CD14-positive monocyte (primary cell): ENCODE data around the gene TRAM2. TPM values are rescaled to one million over a fixed set of nuclear protein-coding genes. Genes with fewer than 3 reads are reported as not detected.

Source experiments
- DNase-seq, 3 donors: peaks; one replicate each; pipeline ENCODE4 v3.0.0-alpha.2; 2011 to 2022
- H2AFZ ChIP-seq: 2 replicates; pipeline ENCODE4 v1.6.0; 2012; ENCODE audit warnings: mild to moderate bottlenecking, low read depth, low read length, inconsistent platforms; ENCODE audit not compliant: insufficient read depth, poor library complexity, severe bottlenecking
- H3K27ac ChIP-seq, 2 donors: 1 replicate in 1 of 2; 2 replicates in 1 of 2; pipeline ENCODE4 v1.5.1; 2012 to 2013; ENCODE audit warnings: low read length in 2 of 2, control low read depth in 1 of 2, inconsistent platforms in 1 of 2, low read depth in 1 of 2, mild to moderate bottlenecking in 1 of 2
- H3K27me3 ChIP-seq, 2 donors: one replicate each; pipeline versions ENCODE4 v1.6.0 to v1.6.1; 2011 to 2013; ENCODE audit warnings: low read length in 2 of 2; ENCODE audit not compliant: control insufficient read depth in 2 of 2, insufficient read depth in 2 of 2
- H3K36me3 ChIP-seq, 2 donors: replicated peaks in 1 of 2; 1 replicate in 1 of 2; 2 replicates in 1 of 2; pipeline versions ENCODE4 v1.5.1 to v1.6.1; 2012 to 2013; ENCODE audit warnings: low read length in 2 of 2, control low read depth in 1 of 2, inconsistent platforms in 1 of 2, mild to moderate bottlenecking in 1 of 2; ENCODE audit not compliant: insufficient read depth in 2 of 2, control insufficient read depth in 1 of 2
- H3K4me1 ChIP-seq, 2 donors: 1 replicate in 1 of 2; 2 replicates in 1 of 2; pipeline versions ENCODE4 v1.5.1 to v1.6.1; 2012 to 2013; ENCODE audit warnings: low read length in 2 of 2, control low read depth in 1 of 2, inconsistent platforms in 1 of 2, mild to moderate bottlenecking in 1 of 2, moderate library complexity in 1 of 2; ENCODE audit not compliant: insufficient read depth in 2 of 2, control insufficient read depth in 1 of 2
- H3K4me2 ChIP-seq: replicated peaks from 2 replicates; pipeline ENCODE3; 2012; ENCODE audit warnings: low read length, moderate library complexity, mild to moderate bottlenecking; ENCODE audit not compliant: poor library complexity, severe bottlenecking; ENCODE audit errors: extremely low read depth
- H3K4me3 ChIP-seq, 3 experiments: fragments of 200-600 bp in 1 of 3; sonication (generic) in 1 of 3; replicated peaks in 1 of 3; 1 replicate in 2 of 3; 2 replicates in 1 of 3; pipeline ENCODE4 v1.5.1; 2011 to 2013; ENCODE audit warnings: low read length in 3 of 3, mild to moderate bottlenecking in 3 of 3, control low read depth in 2 of 3, low read depth in 2 of 3, inconsistent platforms in 1 of 3, moderate library complexity in 1 of 3
- H3K79me2 ChIP-seq: 2 replicates; pipeline ENCODE4 v1.6.0; 2012; ENCODE audit warnings: mild to moderate bottlenecking, control low read depth, inconsistent platforms, low read length, moderate library complexity; ENCODE audit not compliant: insufficient read depth
- H3K9ac ChIP-seq: 2 replicates; pipeline ENCODE4 v1.6.0; 2017; ENCODE audit warnings: low read length, mild to moderate bottlenecking; ENCODE audit not compliant: insufficient read depth, poor library complexity, severe bottlenecking
- H3K9me3 ChIP-seq, 2 donors: replicated peaks in 1 of 2; 1 replicate in 1 of 2; 2 replicates in 1 of 2; pipeline versions ENCODE4 v1.5.1 to v1.6.1; 2012 to 2013; ENCODE audit warnings: low read length in 2 of 2, control low read depth in 1 of 2; ENCODE audit not compliant: control insufficient read depth in 1 of 2, insufficient read depth in 1 of 2
- H4K20me1 ChIP-seq: 2 replicates; pipeline ENCODE4 v1.6.0; 2012; ENCODE audit warnings: mild to moderate bottlenecking, low read length, control low read depth, moderate library complexity; ENCODE audit not compliant: insufficient read depth
- H3K27ac Mint-ChIP-seq, 7 donors: one replicate each; pipeline ENCODE4 v1.8.0; 2020; ENCODE audit warnings: mild to moderate bottlenecking in 7 of 7, mixed read lengths in 7 of 7, moderate library complexity in 6 of 7, inconsistent platforms in 2 of 7
- H3K27me3 Mint-ChIP-seq, 3 donors: one replicate each; pipeline ENCODE4 v1.8.0; 2021 to 2022; ENCODE audit warnings: low read depth in 3 of 3, mild to moderate bottlenecking in 3 of 3, mixed read lengths in 3 of 3, moderate library complexity in 3 of 3, inconsistent platforms in 1 of 3
- H3K36me3 Mint-ChIP-seq, 2 donors: one replicate each; pipeline ENCODE4 v1.8.0; 2020; ENCODE audit warnings: mixed read lengths in 2 of 2, inconsistent platforms in 1 of 2, mild to moderate bottlenecking in 1 of 2
- H3K4me1 Mint-ChIP-seq: one replicate; pipeline ENCODE4 v1.8.0; 2020; ENCODE audit warnings: mild to moderate bottlenecking, mixed read lengths
- H3K4me3 Mint-ChIP-seq, 2 donors: one replicate each; pipeline ENCODE4 v1.8.0; 2020; ENCODE audit warnings: mild to moderate bottlenecking in 2 of 2, mixed read lengths in 2 of 2, moderate library complexity in 1 of 2
- H3K9me3 Mint-ChIP-seq, 7 donors: one replicate each; pipeline ENCODE4 v1.8.0; 2020 to 2022; ENCODE audit warnings: mixed read lengths in 7 of 7, mild to moderate bottlenecking in 6 of 7, moderate library complexity in 6 of 7, inconsistent platforms in 2 of 7
- CTCF ChIP-seq: fragments of 200-600 bp; IDR thresholded peaks from one replicate; pipeline ENCODE4 v1.8.0; 2022; ENCODE audit warnings: antibody characterized with exemption, mild to moderate bottlenecking
- WGBS: methylation state at CpG from one replicate; pipeline ENCODE4 v1.1.5; 2013; ENCODE audit warnings: missing lambda C conversion rate; ENCODE audit not compliant: insufficient coverage; 5-methylcytosine and 5-hydroxymethylcytosine counted together
- intact Hi-C, 2 donors: fragments of 100-400 bp; cut with micrococcal nuclease; formaldehyde crosslinking; loops; one replicate each; pipeline versions ENCODE4 v1.15.0 to v1.15.1; 2023
- polyA plus RNA-seq, 3 donors: library from polyadenylated mRNA; depleted of rRNA in 1 of 3; unstranded in 2 of 3; stranded (reverse) in 1 of 3; fragments of 300-500 nt in 2 of 3; fragments of >200 nt in 1 of 3; fragmentation: Illumina TruSeq in 2 of 3; gene quantifications; 1 replicate in 2 of 3; 2 replicates in 1 of 3; pipeline ENCODE4 v1.2.3, GENCODE V29; 2012 to 2021

The TRAM2 gene
- polyA plus RNA-seq, 3 donors = 4.7 to 11.7 (median 5.9) TPM

GRCh38 chr6:52540286-52540902 lies 36.5 kb downstream of the TRAM2 start:
- no peaks in the 10 kb centered on the region for H3K4me1 ChIP-seq
- no peak overlapping the region for H3K4me2 ChIP-seq
- peaks cover 12% of the 10 kb centered on the region for H3K4me1 Mint-ChIP-seq
- H3K9me3 ChIP-seq = no peaks in the 10 kb centered on the region
- no peak overlapping the region for H3K9ac ChIP-seq
- intact Hi-C loops = no loop called here
- H3K36me3 Mint-ChIP-seq = peaks cover 15 to 26% of the 10 kb centered on the region in 2 donors
- H3K27ac ChIP-seq = no peak overlapping the region
- no peaks in the 10 kb centered on the region for H3K27me3 ChIP-seq
- no peak overlapping the region for H2AFZ ChIP-seq
- TF ChIP-seq CTCF = no peak
- no peaks in the 10 kb centered on the region for H3K9me3 Mint-ChIP-seq
- peaks cover 80% of the 10 kb centered on the region for H4K20me1 ChIP-seq
- no peak overlapping the region for H3K4me3 ChIP-seq
- no peak overlapping the region for H3K27ac Mint-ChIP-seq
- H3K79me2 ChIP-seq = peaks cover 78% of the 10 kb centered on the region
- H3K27me3 Mint-ChIP-seq = no peaks in the 10 kb centered on the region
- no peak overlapping the region for H3K4me3 Mint-ChIP-seq
- DNase-seq = no peak
- WGBS = 90% methylated on average over 1 of the region's 3 CpGs
- H3K36me3 ChIP-seq = peaks cover 0 to 26% of the 10 kb centered on the region in 2 donors

GRCh38 chr6:52539607-52540006 lies 37.3 kb downstream of the TRAM2 start:
- no peak overlapping the region for H3K27ac Mint-ChIP-seq
- intact Hi-C loops = no loop called here

More at GRCh38 chr6:52539607-52540006, 37.3 kb downstream of the TRAM2 start:
- Histone ChIP-seq H3K9me3 (no peaks in the 10 kb centered on the region), H4K20me1 (peaks cover 72% of the 10 kb centered on the region), H3K4me3 (no peak overlapping the region), H3K27ac (no peak overlapping the region), H3K9ac (no peak overlapping the region), H2AFZ (no peak overlapping the region), H3K36me3 (peaks cover 6 to 31% of the 10 kb centered on the region in 2 donors), H3K79me2 (peaks cover 70% of the 10 kb centered on the region), H3K4me1 (no peaks in the 10 kb centered on the region), H3K4me2 (no peak overlapping the region), H3K27me3 (no peaks in the 10 kb centered on the region)
- DNase-seq = no peak
- TF ChIP-seq CTCF = no peak
- Mint-ChIP-seq H3K27me3 (no peaks in the 10 kb centered on the region), H3K36me3 (peaks cover 23 to 32% of the 10 kb centered on the region in 2 donors), H3K4me3 (no peak overlapping the region), H3K4me1 (peaks cover 13% of the 10 kb centered on the region), H3K9me3 (no peaks in the 10 kb centered on the region)
- 95% methylated on average over 3 of the region's 6 CpGs for WGBS
